DND-41 (cell line): ENCODE results near the gene DNM3.

Experiments
- ATAC-seq: fragments of 200-7000 bp; cut with Tn5 transposase; 3 replicates; pipeline ENCODE4 v1.9.1; 2021; ENCODE audit warnings: low read depth; ENCODE audit not compliant: insufficient read depth
- DNase-seq: peaks from one replicate; pipeline ENCODE4 v3.0.0-alpha.2; 2020
- H2AFZ ChIP-seq: 2 replicates; pipeline ENCODE4 v1.6.0; 2012; ENCODE audit warnings: low read depth, low read length
- H3K27ac ChIP-seq: 2 replicates; pipeline ENCODE4 v1.5.1; 2012; ENCODE audit warnings: low read length, inconsistent platforms
- H3K27me3 ChIP-seq: fragments of 200-600 bp; sonication (generic); 2 replicates; pipeline ENCODE4 v1.6.0; 2012; ENCODE audit warnings: low read length, mild to moderate bottlenecking, inconsistent platforms; ENCODE audit not compliant: insufficient read depth, poor library complexity
- H3K36me3 ChIP-seq: 2 replicates; pipeline ENCODE4 v1.5.1; 2012; ENCODE audit warnings: low read length, inconsistent platforms; ENCODE audit not compliant: insufficient read depth
- H3K4me1 ChIP-seq: 2 replicates; pipeline ENCODE4 v1.5.1; 2012; ENCODE audit warnings: mild to moderate bottlenecking, low read length; ENCODE audit not compliant: insufficient read depth
- H3K4me2 ChIP-seq: 2 replicates; pipeline ENCODE4 v1.6.0; 2012; ENCODE audit warnings: mild to moderate bottlenecking, moderate library complexity, low read length, inconsistent platforms; ENCODE audit not compliant: insufficient read depth
- H3K4me3 ChIP-seq, 2 experiments: fragments of 200-600 bp in 1 of 2; shearing (Covaris generic) in 1 of 2; 2 replicates each; pipeline ENCODE4 v1.5.1; 2012 to 2016; ENCODE audit warnings: inconsistent platforms in 2 of 2, low read length in 2 of 2, mild to moderate bottlenecking in 2 of 2, low read depth in 1 of 2, moderate library complexity in 1 of 2
- H3K79me2 ChIP-seq: 2 replicates; pipeline ENCODE4 v1.6.0; 2012; ENCODE audit warnings: low read length, inconsistent platforms; ENCODE audit not compliant: insufficient read depth
- H3K9ac ChIP-seq: 2 replicates; pipeline ENCODE4 v1.6.0; 2012; ENCODE audit warnings: low read depth, mild to moderate bottlenecking, inconsistent platforms, low read length, moderate library complexity
- H3K9me3 ChIP-seq: 2 replicates; pipeline ENCODE4 v1.5.1; 2012; ENCODE audit warnings: low read length, moderate library complexity, mild to moderate bottlenecking, inconsistent platforms; ENCODE audit not compliant: insufficient read depth, severe bottlenecking
- H4K20me1 ChIP-seq: 2 replicates; pipeline ENCODE4 v1.6.0; 2012; ENCODE audit warnings: low read length; ENCODE audit not compliant: insufficient read depth
- CTCF ChIP-seq: IDR thresholded peaks from 2 replicates; pipeline ENCODE4 v1.5.1; 2012; ENCODE audit warnings: borderline replicate concordance, low read length, moderate library complexity, mild to moderate bottlenecking; ENCODE audit not compliant: poor library complexity, severe bottlenecking; ENCODE audit errors: extremely low read depth
- EZH2 ChIP-seq: IDR thresholded peaks from 3 replicates; pipeline ENCODE4 v1.6.1; 2012; ENCODE audit warnings: borderline replicate concordance, low read depth, mild to moderate bottlenecking, moderate library complexity, low read length, inconsistent platforms; ENCODE audit not compliant: severe bottlenecking

DNM3 gene

GRCh38 chr1:171802207-171802606, 39.1 kb upstream of the DNM3 start:
- no peaks in the 10 kb centered on the region for H3K9me3 ChIP-seq
- no peak overlapping the region for H3K27ac ChIP-seq
- no peak overlapping the region for H2AFZ ChIP-seq
- no peak for DNase-seq
- no peaks in the 10 kb centered on the region for H3K27me3 ChIP-seq
- H3K4me1 ChIP-seq = no peaks in the 10 kb centered on the region
- no peak overlapping the region for H3K4me3 ChIP-seq
- H3K9ac ChIP-seq = no peak overlapping the region
- TF ChIP-seq CTCF (no peak), EZH2 (no peak)
- H4K20me1 ChIP-seq = no peaks in the 10 kb centered on the region
- peaks cover 19% of the 10 kb centered on the region; the same call in 1 of the 2 replicates for H3K36me3 ChIP-seq
- ATAC-seq = no peak
- no peak overlapping the region for H3K4me2 ChIP-seq
- no peaks in the 10 kb centered on the region for H3K79me2 ChIP-seq

GRCh38 chr1:171803045-171803444, 38.3 kb upstream of the DNM3 start:
- Histone ChIP-seq H3K36me3 (peaks cover 10% of the 10 kb centered on the region; the same call in 1 of the 2 replicates), H3K4me3 (no peak overlapping the region), H4K20me1 (no peaks in the 10 kb centered on the region), H2AFZ (no peak overlapping the region), H3K27me3 (no peaks in the 10 kb centered on the region), H3K9me3 (no peaks in the 10 kb centered on the region), H3K27ac (no peak overlapping the region), H3K79me2 (no peaks in the 10 kb centered on the region), H3K9ac (no peak overlapping the region), H3K4me1 (no peaks in the 10 kb centered on the region), H3K4me2 (no peak overlapping the region)
- ATAC-seq = no peak
- TF ChIP-seq CTCF = no peak
- no peak for DNase-seq

- Histone ChIP-seq H3K4me3 (no peak overlapping the region), H3K4me1 (no peaks in the 10 kb centered on the region), H4K20me1 (no peaks in the 10 kb centered on the region), H3K9ac (no peak overlapping the region), H3K79me2 (no peaks in the 10 kb centered on the region), H3K4me2 (no peak overlapping the region), H3K36me3 (peaks cover 6% of the 10 kb centered on the region; the same call in 1 of the 2 replicates), H2AFZ (no peak overlapping the region), H3K9me3 (no peaks in the 10 kb centered on the region), H3K27me3 (no peaks in the 10 kb centered on the region), H3K27ac (no peak overlapping the region)
- TF ChIP-seq CTCF (no peak), EZH2 (no peak)
- DNase-seq (no peak), ATAC-seq (no peak)
These were observed 37.8 kb upstream of the DNM3 start for GRCh38 chr1:171803461-171804022.
